ENCODE measurements around the gene COBL.

The COBL gene

DNA sequence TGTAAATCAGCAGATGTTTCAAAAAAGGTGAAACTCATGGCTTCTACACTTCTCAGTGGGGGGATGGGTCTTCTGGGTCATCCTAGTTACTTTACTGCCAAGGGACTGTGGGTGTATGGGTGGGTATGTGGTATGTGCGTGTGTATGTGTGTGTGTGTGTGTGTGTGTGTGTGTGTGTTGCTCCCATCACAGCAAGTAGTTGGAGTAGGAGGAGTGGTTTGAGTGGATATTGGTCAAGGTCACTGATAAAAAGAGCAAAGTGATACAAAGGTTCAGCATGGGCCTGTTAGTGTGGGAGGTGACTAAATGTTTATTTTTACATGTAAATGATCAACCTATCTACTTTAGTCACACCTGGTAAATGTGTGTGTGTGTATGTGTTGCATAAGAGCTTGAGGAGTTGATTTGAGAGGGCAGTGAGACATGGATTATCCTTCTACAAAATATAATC is 11.8 kb upstream of the COBL start:
- DNase-seq, result no peak

GRCh38 chr7:51327287-51327717 is 10.7 kb upstream of the COBL start:
- no peak for DNase-seq

DNA sequence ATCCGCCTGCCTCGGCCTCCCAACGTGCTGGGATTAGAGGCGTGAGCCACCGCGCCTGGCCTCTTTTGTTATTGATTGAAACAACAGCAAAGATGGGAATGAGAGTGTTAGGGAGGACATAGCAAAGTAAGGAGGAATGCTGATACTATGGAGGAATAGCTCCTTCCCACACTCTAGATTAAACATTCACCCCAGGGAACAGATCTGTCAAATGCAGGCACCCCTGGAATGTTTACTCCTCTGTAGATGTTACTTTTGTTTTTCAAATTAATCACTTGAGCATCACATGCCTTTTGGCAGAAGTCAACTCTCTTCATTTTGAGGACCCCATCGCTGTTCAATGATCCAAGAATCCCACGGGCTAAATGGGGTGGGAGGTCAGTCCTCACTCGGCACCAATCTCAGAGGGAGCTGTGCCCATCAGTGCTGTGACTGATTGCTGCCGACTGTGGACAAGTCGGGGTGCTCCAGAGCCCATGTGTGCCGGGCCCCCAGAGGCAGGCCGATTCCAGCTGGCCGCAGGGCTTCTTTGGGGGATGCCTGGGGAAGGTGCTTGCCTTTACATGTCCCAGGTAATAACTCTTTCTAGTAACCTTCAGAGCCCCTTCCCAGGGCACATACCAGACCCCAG is 10.2 kb upstream of the COBL start:
- no peak for DNase-seq

DNA sequence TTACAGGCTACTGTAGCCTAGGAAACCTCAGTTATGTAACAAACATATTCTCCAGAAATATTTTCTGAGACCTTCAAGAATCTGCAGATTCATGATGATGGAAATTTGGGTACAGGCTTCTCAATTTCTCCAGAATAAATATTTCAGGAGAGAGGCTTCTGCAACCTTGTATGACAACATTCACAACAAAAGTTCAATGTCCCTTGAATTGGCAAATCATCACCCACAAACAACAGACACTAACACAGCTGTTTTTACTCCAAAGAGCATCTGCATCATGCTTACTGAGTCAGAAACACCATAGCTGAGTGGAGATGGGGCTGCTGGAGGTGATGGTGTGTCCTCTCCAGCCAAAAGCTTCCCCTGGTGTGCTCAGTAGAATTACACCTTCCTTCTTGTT is 9.3 kb upstream of the COBL start:
- DNase-seq, result no peak

DNA sequence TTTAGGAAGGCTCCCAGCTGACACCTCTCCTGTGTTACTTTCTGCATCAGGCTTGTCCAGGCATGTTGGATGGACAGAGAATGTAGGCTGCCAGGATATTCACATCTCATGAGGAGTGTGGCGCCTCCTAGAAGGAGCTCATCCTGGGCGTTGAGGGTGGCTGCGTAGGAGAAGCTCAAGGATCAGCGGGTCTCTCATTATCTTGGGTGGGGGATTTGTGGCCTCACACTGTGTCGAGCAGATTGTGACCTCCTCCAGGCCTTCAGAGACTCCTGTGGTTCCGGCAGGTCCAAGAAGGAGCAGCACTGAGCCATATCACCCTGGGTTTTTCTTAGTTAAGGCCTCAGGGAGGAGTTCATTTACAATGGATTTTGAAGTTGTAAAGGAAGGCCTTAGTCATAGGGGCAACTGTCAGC is 8.7 kb upstream of the COBL start:
- no peak for DNase-seq

- peak in 18 of 56 donors; percentile 19 to 77 (median 54) for DNase-seq
Observed at GRCh38 chr7:51324206-51324898, 7.7 kb upstream of the COBL start.

- DNase-seq, result no peak
Observed at GRCh38 chr7:51321961-51322515, 5.4 kb upstream of the COBL start.

DNA sequence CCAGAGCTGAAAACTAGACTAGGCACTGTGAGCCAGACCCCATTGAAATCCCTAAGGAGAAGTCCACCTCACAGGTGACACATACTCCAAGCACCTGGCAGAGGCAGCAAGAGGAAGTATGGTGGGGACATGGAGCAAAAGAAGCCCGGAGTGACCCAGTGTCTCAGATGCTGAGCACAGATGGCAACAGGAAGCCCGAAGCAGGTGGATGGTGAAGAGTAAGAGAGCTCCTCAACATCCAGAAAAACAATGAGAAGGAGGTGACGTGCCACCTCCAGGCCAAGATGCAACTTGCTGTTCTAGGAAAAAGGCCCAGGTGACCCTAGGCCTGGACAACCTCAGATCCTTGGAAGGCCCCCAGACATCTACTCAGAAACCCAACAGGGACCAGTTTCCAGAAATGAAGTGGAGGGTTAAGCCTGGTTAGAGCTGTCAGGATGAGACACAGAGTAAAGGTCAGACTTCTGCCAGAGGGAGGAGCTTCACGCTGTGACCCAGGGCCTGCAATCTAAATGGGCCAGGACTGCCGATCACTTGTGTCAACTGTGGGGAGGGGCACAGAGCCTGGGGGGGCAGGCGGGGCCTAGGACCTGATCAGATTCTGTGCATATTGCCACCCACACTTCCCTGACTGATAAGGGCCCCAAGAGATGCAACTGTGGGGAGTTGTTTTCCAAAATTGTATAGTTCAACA is 2.4 kb upstream of the COBL start:
- no peak for DNase-seq

DNA sequence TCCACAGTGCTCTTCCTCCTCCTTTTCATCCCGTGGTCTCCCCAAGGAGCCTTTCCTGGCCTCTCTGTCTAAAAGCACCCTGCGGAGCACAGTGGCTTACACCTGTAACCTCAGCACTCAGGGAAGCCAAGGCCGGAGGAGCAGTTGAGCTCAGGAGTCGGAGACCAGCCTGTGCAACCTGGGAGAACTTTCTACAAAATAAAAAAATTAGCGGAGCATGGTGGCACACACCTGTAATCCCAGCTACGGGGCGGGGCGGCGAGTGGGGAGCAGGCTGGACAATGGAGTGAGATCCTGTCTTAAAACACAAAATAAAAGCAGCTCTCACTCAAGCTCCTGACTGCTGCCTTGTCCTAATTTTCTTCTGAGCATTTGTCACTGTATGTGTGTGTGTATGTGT is 1.4 kb upstream of the COBL start:
- DNase-seq, result no peak

DNA sequence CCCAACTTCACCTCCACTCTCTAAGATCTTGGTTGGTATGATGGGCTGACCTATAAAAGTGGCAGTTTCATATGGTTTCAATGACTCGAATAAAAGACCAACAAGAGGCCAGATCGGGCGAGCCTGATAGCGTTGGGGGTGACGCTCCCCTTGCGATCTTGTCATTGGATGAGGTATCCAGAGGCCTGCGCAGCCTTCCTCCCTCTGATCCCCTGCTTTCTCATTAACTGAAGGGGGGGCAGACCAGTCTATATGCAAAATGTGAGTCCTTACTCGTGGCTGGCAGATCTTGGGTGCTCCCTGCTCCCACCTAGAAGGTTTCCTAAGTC is 937 bp upstream of the COBL start:
- no peak for DNase-seq

DNA sequence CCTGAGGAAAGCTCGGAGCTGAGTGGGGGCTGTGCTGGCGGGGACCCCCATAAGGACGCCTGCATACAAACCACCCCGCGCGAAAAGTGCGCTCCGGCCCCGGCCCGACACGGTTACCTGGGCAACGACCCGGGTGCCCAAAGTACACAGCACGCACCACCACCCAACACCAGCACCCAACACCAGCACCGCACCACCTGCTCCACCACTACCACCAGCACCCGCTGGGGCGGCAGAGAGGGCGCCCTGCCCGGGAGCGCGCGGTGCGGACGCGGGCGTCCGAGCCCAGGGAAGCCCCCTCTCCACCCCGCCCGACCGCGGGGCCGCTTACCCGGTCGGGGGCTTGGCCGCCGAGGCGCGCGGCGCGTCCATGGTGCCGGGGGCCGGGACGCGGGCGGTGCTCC is 345 bp downstream of the COBL start:
- DNase-seq, result peak in 10 of 56 donors; percentile 37 to 77 (median 60)

DNA sequence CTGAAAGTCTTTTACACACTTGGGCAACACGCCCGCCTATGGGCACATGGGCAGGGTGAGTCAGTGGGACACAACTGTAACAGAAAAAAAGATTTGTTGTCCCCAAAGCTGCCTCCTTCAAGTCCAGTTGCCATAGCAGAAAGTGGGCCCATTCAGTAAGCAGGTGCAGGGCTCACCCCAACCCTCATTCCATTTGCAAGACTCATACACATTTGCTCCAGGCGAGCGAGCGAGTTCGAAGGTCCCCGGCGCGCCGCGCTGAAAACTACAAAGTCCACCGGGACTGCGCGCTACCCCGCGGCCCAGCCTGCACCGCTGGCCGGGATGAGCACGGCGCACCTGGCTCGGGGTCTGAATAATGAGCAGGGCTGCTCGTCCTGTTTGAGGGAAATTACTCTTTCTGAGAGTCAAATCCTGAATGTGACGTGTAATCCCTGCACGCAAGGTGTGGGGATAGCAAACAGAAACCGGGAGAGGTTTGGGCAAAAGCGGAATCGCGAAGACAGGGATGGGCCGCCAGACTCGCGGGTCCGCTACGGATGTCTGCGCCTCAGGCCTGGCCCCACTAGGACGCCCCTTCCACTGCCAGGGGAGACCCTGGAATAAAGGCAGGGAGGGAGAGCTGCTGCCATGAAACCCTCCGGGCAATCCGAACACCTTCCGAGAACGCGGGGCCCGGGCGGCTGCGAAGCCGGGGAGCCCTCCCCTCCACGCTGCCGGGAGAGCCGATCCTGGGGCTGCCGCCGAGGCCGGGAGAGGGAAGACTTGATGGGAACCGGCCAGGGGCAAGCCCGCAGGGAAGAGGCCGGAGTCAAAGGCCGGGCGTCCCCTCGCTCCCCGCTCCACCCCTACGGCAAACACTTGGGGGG is 982 bp downstream of the COBL start:
- DNase-seq, result peak in 31 of 56 donors; percentile 13 to 84 (median 60)

GRCh38 chr7:51314726-51315125 is 1.9 kb downstream of the COBL start:
- peak in 2 of 56 donors; percentile 24 to 31 for DNase-seq

DNA sequence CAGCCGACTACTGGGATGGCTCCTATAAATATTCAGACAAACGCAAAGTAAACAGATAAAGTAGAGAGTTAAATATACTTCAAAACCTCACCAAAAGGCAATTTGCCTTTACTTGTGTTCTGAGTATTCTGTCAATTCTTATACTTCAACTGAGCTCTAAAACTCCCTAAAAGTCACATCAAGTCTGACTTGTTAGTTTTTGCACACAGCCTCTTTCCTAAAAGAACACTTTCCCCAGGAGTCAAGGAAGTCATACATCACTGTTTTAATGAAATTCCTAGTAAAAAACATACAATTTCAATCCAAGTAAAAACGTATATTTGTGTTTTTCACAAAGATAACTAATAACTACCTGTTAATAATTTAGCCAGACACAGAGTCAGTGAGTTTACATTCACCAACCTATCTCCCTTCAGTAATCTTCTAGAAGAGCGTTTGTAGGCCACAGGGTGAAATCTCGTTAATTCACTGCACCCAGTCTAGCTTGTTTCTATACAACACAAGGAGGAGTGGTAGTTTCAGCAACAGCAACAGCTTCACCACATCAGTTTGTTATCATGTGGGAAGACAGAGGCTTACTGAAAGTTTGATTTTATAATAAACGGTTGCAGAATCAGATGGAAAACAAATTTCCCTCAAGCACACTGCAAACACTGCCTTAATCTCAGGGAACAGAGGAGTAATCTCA is 2.7 kb downstream of the COBL start:
- no peak for DNase-seq

DNA sequence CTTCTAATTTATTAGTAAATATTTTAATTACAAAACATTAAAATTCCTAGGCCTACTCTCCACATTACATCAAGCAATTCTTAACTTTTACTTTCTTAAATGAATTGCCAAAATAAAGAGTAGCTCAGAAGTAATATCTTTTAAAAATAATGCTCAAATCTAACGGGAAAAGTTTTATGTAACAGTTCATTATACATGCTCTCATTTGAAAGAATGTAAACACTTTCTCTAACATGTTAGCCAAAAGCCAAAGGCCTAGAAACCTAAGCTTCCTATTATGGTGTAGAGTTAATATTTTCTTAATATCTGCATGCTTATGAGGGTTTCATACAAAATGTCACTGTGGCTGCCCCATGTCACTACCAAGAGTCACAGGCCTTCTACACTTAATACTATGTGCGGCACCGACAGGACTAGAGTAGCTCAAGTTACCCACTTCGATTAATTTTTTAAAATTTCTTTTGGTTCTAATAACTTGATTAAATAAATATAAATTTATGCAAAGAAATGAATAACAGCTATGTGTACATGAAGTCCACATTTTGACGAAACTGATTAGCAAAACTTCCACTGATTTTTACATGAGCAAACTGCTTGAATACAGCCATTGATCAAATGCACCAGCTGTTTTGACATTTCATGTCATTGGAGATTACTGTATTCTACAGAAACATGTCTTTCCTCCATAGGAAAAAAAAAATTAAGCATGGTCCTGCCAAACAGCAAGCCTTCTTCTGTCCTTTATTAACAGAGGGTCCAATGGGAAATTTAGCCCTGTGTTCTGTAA is 3.5 kb downstream of the COBL start:
- no peak for DNase-seq

- DNase-seq, result peak in 15 of 56 donors; percentile 29 to 56 (median 41)
Observed at GRCh38 chr7:51311166-51311565, 5.4 kb downstream of the COBL start.

DNA sequence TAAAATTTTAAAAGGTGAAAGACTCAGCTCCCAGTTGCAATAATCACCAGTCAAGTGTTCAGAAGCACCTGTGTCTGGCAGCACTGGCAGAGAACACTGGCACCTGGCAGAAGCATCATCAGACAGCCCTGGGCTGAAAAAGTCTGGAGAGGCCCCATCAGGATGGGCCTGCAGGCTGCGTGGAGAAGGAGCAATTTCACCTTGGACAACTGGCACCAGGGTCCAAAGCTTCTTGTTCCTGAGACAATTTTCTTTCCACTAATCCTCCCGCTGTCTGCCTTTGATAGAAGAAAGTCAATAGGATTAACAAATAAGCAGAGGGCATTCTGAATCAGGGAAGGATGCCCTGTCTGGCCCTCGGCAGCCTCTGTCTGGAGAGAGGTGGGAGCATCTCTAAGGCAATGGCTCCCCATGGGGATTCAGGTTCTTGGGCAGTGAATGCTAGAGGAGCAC is 6.5 kb downstream of the COBL start:
- no peak for DNase-seq

- peak in 1 of 56 donors; percentile 22 for DNase-seq
Observed at GRCh38 chr7:51309361-51310130, 7.1 kb downstream of the COBL start.

GRCh38 chr7:51308696-51309095 is 7.9 kb downstream of the COBL start:
- DNase-seq, result no peak

Data from nucleus accumbens (tissue), 56 donors.